Measurements from ENCODE around the gene SCIN. TPM values are rescaled to one million over a fixed set of nuclear protein-coding genes. Genes with fewer than 3 reads are reported as not detected.

Gene SCIN
- total RNA-seq, 1 experiment from 2014 or later, result 0.22 TPM

DNA sequence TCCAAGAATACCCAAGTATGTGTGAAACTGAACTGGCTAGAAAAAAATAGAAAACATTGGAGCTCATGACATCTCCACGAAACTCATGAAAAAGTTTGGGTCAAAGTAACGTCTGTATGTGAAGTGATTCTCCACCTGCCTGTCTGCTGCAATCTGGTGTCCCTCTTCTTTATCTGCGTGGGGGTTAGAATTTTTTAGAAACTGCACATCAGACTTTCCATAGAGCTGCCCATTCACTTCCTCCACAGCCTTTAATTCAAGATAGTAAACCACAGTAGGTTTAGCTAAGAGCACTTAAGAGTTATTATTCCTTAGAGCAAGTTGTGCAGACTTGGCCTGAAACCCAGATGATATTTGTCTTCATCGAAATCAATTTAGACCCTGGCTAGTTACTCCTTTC, 55.3 kb downstream of the SCIN start:
- Histone ChIP-seq H3K27ac (ENCODE audit: low read depth, low read length) (no peak overlapping the region), H3K36me3 (ENCODE audit: control insufficient read depth in 1 of 2, insufficient read depth in 2 of 2, low read length in 2 of 2) (no peaks in the 10 kb centered on the region), H4K20me1 (ENCODE audit: insufficient read depth) (no peaks in the 10 kb centered on the region), H2AFZ (ENCODE audit: low read depth, low read length, poor library complexity, severe bottlenecking) (peak overlapping the region; percentile 39), H3K4me3 (replicated peaks in 1 of 2; ENCODE audit: low read depth in 1 of 2, low read length in 2 of 2) (no peak overlapping the region), H3K79me2 (ENCODE audit: insufficient read depth, low read length) (no peaks in the 10 kb centered on the region), H3K9ac (ENCODE audit: low read length) (no peak overlapping the region), H3K4me1 (ENCODE audit: control insufficient read depth in 1 of 2, insufficient read depth in 2 of 2, low read length in 2 of 2) (no peaks in the 10 kb centered on the region), H3K27me3 (ENCODE audit: insufficient read depth, low read length) (no peaks in the 10 kb centered on the region), H3K9me2 (ENCODE audit: insufficient read depth) (no peaks in the 10 kb centered on the region), H3K9me3 (ENCODE audit: control insufficient read depth in 1 of 2, insufficient read depth in 1 of 2, low read depth in 1 of 2, low read length in 2 of 2) (no peaks in the 10 kb centered on the region), H3K4me2 (ENCODE audit: low read length) (no peak overlapping the region)
- CTCF ChIA-PET, result interaction anchor here (1.6 kb wide), 1 partner anchor 101 kb away, joined by 10 read pairs; no protein-coding TSS in a partner anchor
- TF ChIP-seq YY1 (IDR thresholded peaks at IDR 0.05; ENCODE audit: extremely low read depth, insufficient replicate concordance, low read depth, low read length) (no peak), REST (IDR thresholded peaks at IDR 0.05; ENCODE audit: low read depth) (no peak), ZNF274 (IDR thresholded peaks at IDR 0.05; ENCODE audit: low read depth, low read length) (no peak), MAX (IDR thresholded peaks at IDR 0.05) (no peak), CBX3 (IDR thresholded peaks at IDR 0.05; ENCODE audit: low read depth) (no peak), EGR1 (IDR thresholded peaks at IDR 0.05; ENCODE audit: low read depth) (no peak), EZH2 (IDR thresholded peaks at IDR 0.05) (no peak), ELF1 (IDR thresholded peaks at IDR 0.05; ENCODE audit: borderline replicate concordance, low read depth) (no peak), ZFX (IDR thresholded peaks at IDR 0.05) (no peak), RAD21 (IDR thresholded peaks at IDR 0.05; ENCODE audit: low read depth) (no peak), CTCF (IDR thresholded peaks at IDR 0.05 in 2 of 3, conservative IDR thresholded peaks at IDR 0.05 in 1 of 3; ENCODE audit: borderline replicate concordance in 1 of 3, insufficient read depth in 1 of 3, low read depth in 2 of 3, low read length in 2 of 3) (no peak), JUND (IDR thresholded peaks at IDR 0.05) (no peak), CEBPB (IDR thresholded peaks at IDR 0.05; ENCODE audit: low read depth) (no peak), SIN3A (IDR thresholded peaks at IDR 0.05; ENCODE audit: low read depth) (no peak), SP1 (IDR thresholded peaks at IDR 0.05; ENCODE audit: low read depth) (no peak), TCF7L2 (IDR thresholded peaks at IDR 0.05; ENCODE audit: borderline replicate concordance, extremely low read depth, insufficient read depth, insufficient read length) (no peak), FOSL1 (IDR thresholded peaks at IDR 0.05; ENCODE audit: low read depth) (no peak)
- DNase-seq (ENCODE audit: low read depth, low spot score) (no peak), ATAC-seq (no peak)
- BruUV-seq (replicated peaks), result no TSS peak
- RAD21 ChIA-PET (ENCODE audit: low non-redundant PET in 1 of 2, low total read pairs in 2 of 2, uncharacterized antibody in 2 of 2, unreplicated experiment in 2 of 2), result no interaction called here
- POLR2A ChIA-PET, result no interaction called here
- intact Hi-C loops (cut with micrococcal nuclease), result loop anchor here (10.0 kb wide), 2 partner anchors 171 to 791 kb away; partner anchors contain the start of gene THSD7A

Data from HCT116 (cell line).